ENCODE measurements around the gene NUDT19.
"Not testable (repeated sequence)": the region's sequence is repeated elsewhere in the genome, so short reads cannot be mapped to it uniquely, and the experiment has no call there.

The NUDT19 gene

DNA sequence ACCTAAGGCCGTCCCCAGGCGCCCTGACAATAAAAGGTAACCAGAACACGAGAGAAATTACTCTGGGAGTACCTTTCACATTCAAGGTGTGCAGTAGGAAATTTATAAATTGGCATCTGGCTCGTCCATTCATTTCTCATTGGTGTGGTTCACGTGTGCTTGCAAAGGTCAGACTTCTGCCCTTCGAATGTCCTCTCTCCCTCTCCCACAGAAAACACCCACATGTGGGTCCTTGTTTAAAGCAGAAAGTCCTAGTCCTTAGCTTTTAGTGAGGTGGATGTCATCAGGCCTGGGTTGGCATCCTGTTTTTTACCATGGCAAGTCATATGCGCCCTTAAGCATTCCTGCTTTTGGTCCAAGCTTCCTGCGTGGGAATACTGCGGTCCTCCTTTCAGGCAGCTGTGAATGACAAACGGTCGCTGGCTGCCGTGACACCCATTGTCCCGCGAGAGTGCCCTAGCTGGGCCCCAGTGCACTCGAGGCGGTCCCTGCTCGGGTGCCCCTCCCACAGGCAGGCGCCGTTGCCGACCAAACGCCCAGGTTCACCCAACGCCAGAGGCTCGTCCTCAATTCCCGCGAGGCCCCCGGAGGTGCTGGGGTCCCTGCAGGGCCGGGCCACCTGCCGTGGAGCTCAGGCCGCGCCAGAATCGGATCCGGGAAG lies at the start of gene NUDT19:
NUDT19 (plus strand) TSS at position 531 of the 661 bp plus-strand sequence. CDS start 140 bp downstream, outside the sequence.
- DNase-seq: peak; percentile 91

- no peak for DNase-seq
Measured at GRCh38 chr19:32642771-32643170, 48.9 kb upstream of the NUDT19 start.

GRCh38 chr19:32646556-32646955 lies 45.1 kb upstream of the NUDT19 start:
- no peak for DNase-seq

DNA sequence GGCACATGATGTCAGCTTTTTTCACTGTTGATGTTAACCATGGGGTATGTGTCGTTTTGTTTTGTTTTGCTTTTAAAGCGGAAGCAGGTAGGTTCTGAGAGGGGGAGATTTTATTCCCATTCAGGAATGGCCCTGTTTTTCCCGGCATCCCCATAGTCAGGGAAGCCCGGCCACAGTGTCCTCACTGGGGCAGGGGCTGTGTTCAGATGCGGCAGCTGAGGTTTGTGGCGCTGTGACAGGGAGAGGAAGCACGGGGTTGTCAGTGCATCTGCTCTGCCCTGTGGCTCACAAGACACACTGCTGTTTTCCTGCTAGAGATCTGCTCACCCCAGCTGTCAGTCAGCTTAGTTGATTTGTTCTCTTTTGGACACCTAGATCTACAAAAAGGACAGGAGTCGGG lies 44.3 kb upstream of the NUDT19 start:
- DNase-seq: no peak

GRCh38 chr19:32649751-32650150 lies 41.9 kb upstream of the NUDT19 start:
- no peak for DNase-seq

DNA sequence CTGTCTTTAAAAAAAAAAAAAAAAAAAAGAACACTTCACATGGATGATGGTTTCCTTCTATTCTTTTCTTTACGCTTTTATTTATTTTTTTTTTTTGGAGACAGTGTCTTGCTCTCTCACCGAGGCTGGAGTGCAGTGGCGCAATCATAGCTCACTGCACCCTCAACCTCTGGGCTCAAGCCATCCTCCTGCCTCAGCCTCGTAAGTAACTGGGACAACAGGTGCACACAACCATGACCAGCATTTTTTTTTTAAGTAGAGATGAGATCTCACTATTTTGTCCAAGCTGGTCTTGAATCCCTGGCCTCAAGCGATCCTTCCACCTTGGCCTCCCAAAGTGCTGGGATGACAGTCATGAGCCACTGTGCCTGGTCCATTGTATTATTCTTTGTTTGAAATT lies 41.0 kb upstream of the NUDT19 start:
- DNase-seq: no peak

GRCh38 chr19:32651729-32652140 lies 39.9 kb upstream of the NUDT19 start:
- DNase-seq: no peak

- not testable (repeated sequence) for DNase-seq
Measured at GRCh38 chr19:32652331-32652730, 39.3 kb upstream of the NUDT19 start.

DNA sequence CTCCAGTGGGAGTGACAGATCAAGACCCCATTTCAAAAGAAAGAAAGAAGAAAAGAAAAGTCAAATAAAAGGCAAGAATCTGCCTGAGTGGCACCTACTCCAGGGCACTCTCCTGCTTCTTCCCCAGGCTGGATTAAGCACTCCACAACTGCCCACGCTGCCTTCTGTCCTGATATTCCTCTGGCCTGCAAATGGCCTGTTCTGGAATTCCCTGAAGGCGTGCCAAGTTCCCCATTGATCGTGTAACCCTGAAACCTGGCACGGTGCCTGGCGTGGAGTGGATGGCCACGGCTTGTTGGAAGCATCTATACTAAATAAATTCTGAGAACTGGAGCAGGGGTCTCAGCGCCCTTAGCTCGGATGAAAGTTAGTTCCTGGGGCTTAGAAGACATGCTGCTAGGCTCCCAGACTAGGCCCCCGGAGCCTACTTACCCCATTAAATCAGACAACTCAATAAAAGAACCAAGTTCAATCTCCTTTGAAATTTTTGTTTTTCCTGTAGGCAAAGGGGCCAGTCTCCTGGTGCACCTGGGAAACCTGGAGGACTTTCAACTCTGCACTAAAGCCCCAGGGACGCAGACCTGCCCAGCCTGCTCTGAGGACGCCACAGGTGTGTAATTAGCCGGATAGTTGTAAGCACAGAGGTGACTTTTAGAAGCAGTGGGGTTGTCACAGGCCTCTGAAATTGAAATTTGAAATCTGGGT lies 38.6 kb upstream of the NUDT19 start:
- no peak for DNase-seq

DNA sequence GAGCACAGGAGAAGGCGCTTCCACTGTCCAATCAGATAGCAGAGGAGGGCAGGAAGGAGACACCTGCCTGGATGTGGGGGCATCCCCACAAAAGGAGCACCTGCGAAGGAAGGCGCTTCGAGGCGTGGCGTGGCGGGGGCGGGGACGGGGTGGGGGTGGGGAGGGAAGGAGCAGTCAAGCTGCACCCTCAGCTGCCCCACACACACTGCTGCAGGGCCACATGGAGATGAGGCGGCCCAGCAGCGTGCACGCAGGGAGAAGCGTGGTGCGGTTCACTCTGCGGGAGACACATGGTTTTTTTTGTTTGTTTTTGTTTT lies 38.1 kb upstream of the NUDT19 start:
- no peak for DNase-seq

DNA sequence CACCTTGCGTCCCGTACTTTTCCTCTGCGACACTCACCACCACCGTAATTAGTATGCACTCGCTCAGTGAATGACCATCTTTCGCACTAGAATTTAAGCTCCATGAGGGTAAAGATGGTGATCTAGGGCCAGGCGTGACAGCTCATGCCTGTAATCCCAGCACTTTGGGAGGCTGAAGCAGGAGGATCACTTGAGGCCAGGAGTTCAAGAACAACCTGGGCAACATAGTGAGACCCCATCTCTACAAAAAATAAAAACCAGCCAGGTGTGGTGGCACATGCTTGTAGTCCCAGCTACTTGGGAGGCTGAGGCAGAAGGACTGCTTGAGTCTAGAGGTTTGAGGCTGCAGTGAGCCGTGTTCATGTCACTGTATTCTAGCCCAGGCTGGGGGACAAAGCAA lies 35.2 kb upstream of the NUDT19 start:
- DNase-seq: not testable (repeated sequence)

DNA sequence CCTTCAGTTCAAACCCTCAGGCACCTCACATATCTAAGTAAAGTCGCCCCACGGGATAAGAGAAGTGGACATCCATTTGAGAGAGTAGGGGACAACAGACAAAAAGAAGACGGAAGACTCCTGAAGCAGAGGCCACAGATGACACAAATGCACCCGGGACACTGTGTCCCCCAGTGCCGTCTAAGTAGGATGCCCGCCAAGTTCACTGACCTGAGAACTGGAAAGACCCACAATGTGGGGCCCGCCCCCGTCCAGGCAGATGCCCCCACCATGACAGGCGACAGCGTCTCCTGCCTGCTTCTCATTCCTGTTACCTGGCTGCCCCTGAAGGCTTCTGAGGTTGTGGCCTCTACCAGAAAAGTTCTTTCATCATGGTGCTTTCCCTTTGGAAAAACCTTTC lies 33.5 kb upstream of the NUDT19 start:
- DNase-seq: no peak

DNA sequence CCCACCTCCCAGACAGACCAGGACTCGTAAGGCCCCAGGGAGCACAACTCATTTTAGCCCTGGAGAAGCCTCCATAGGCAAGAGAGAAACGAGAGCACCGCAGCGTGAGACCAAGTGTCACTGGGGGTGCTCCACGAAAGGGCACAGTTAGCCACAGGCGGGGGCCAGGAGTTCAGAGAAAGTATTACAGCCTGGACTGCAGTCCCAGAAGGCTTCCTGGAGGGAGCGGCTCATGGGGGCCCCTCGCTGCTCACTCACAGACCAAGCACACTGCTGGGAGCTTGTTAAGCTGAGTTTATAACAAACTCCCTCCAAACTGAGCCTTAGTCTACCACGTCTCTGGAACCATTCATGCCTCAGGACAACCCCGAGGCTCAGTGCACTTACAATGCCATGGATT lies 33.1 kb upstream of the NUDT19 start:
- no peak for DNase-seq

- DNase-seq: no peak
Measured at GRCh38 chr19:32661318-32661717, 30.3 kb upstream of the NUDT19 start.

GRCh38 chr19:32662186-32662585 lies 29.4 kb upstream of the NUDT19 start:
- DNase-seq: peak; percentile 82

DNA sequence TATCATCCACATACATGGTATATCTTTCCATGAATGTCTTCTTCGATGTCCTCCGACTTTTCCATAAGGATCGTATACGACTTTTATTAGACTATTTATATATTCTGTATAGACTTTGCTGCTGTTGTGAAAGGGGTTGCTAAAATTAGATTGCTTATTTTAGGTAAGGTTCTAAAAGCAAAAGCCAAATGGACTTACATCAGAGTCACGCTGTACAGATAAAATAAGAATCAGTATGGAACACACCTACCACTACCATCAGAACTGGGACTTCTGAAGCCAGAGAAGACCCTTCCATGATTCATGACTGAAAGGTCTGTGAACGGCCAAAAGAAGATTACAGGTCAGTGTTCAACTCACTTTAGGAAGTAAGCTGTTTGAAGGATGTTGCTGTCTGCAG lies 25.5 kb upstream of the NUDT19 start:
- no peak for DNase-seq

GRCh38 chr19:32669310-32669709 lies 22.3 kb upstream of the NUDT19 start:
- DNase-seq: no peak

GRCh38 chr19:32671883-32672593 lies 19.6 kb upstream of the NUDT19 start:
- DNase-seq: peak; percentile 99

- DNase-seq: peak; percentile 71
Measured at GRCh38 chr19:32672841-32673240, 18.8 kb upstream of the NUDT19 start.

- peak; percentile 57 for DNase-seq
Measured at GRCh38 chr19:32673573-32673972, 18.0 kb upstream of the NUDT19 start.

- DNase-seq: peak; percentile 58
Measured at GRCh38 chr19:32674153-32674930, 17.3 kb upstream of the NUDT19 start.

GRCh38 chr19:32674931-32675719 lies 16.5 kb upstream of the NUDT19 start, which contains the start of gene ANKRD27:
Gene ANKRD27 (minus strand): TSS chr19:32675180. CDS start chr19:32659015, 16,165 bp downstream.
- peak; percentile 100 for DNase-seq

All from OCI-M1 (cell line).